GM18502 (cell line): ENCODE data around the gene RSF1.

ENCODE experiments used
- ATAC-seq: cut with Tn5 transposase; IDR thresholded peaks from one replicate; pipeline ENCODE4 v1.9.1; 2021; ENCODE audit warnings: mild to moderate bottlenecking; ENCODE audit not compliant: unreplicated experiment, poor library complexity

RSF1 gene

GRCh38 chr11:77699425-77699824, 121.1 kb downstream of the RSF1 start:
- no peak for ATAC-seq

GRCh38 chr11:77698896-77699295, 121.6 kb downstream of the RSF1 start:
- ATAC-seq, result no peak

GRCh38 chr11:77697865-77698264, 122.7 kb downstream of the RSF1 start:
- no peak for ATAC-seq

- no peak for ATAC-seq
These were observed 125.1 kb downstream of the RSF1 start for GRCh38 chr11:77695417-77695816.

GRCh38 chr11:77690649-77691048, 129.9 kb downstream of the RSF1 start:
- ATAC-seq, result no peak

GRCh38 chr11:77687088-77687487, 133.4 kb downstream of the RSF1 start:
- no peak for ATAC-seq

- no peak for ATAC-seq
These were observed 143.4 kb downstream of the RSF1 start for GRCh38 chr11:77677138-77677537.

GRCh38 chr11:77672264-77672663, 148.3 kb downstream of the RSF1 start:
- ATAC-seq, result no peak

GRCh38 chr11:77669848-77670511, 150.5 kb downstream of the RSF1 start:
- ATAC-seq, result no peak

GRCh38 chr11:77668760-77669159, 151.8 kb downstream of the RSF1 start:
- no peak for ATAC-seq

- no peak for ATAC-seq
These were observed 155.1 kb downstream of the RSF1 start for GRCh38 chr11:77665240-77665965.

- no peak for ATAC-seq
These were observed 158.9 kb downstream of the RSF1 start for GRCh38 chr11:77661670-77662069.

- no peak for ATAC-seq
These were observed 159.6 kb downstream of the RSF1 start for GRCh38 chr11:77660947-77661346.

GRCh38 chr11:77658213-77659013, 162.1 kb downstream of the RSF1 start:
- ATAC-seq, result no peak

- ATAC-seq, result no peak
These were observed 164.2 kb downstream of the RSF1 start for GRCh38 chr11:77656362-77656761.

GRCh38 chr11:77654770-77655434, 165.6 kb downstream of the RSF1 start:
- no peak for ATAC-seq

- ATAC-seq, result no peak
These were observed 170.4 kb downstream of the RSF1 start for GRCh38 chr11:77650123-77650522.

GRCh38 chr11:77647654-77648305, 172.7 kb downstream of the RSF1 start:
- ATAC-seq, result no peak

- ATAC-seq, result no peak
These were observed 175.6 kb downstream of the RSF1 start for GRCh38 chr11:77644887-77645286.

- ATAC-seq, result no peak
These were observed 178.3 kb downstream of the RSF1 start for GRCh38 chr11:77642228-77642627.
